ENCODE results near the gene LSAMP. TPM values are rescaled to one million over a fixed set of nuclear protein-coding genes. Genes with fewer than 3 reads are reported as not detected.

The LSAMP gene
- total and polyA plus RNA-seq, 2 experiments from 2014 or later, result 2.0 to 2.9 TPM

DNA sequence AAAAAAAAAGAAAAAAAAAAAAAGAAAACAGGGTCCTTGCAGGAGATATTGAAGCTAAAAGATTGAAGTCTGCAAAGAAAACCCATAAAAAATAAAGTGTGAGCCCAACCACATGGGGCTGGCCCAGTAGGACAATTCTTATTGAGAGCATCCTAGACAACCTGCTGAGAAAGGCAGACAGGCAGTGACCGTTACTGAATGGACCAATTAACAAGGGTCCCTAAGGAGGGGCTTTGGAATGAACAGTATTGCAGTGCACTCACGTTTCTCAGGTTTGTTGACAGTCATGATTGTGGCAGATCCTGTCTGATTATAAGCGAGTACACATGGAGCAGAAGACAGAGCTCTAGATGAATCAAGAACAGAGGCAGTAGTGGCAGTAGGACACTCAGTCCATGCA, 168.6 kb downstream of the LSAMP start:
- Histone ChIP-seq H3K9me2 (ENCODE audit: insufficient read depth) (no peaks in the 10 kb centered on the region), H3K4me1 (ENCODE audit: insufficient read depth) (peaks cover 4% of the 10 kb centered on the region; the same call in 1 of the 2 replicates), H3K27me3 (ENCODE audit: insufficient read depth) (no peaks in the 10 kb centered on the region), H3K79me2 (replicated peaks; ENCODE audit: insufficient read depth) (no peaks in the 10 kb centered on the region), H4K20me1 (replicated peaks; ENCODE audit: insufficient read depth) (no peaks in the 10 kb centered on the region), H3K4me3 (no peak overlapping the region), H3K27ac (ENCODE audit: low read depth) (no peak overlapping the region), H2AFZ (no peak overlapping the region), H3K4me2 (no peak overlapping the region), H3K36me3 (ENCODE audit: insufficient read depth) (no peaks in the 10 kb centered on the region), H3F3A (replicated peaks; ENCODE audit: low read depth) (no peaks in the 10 kb centered on the region)
- ATAC-seq (peak; percentile 84), DNase-seq (ENCODE audit: low spot score) (peak; percentile 26)
- no peak overlapping the region for H3K27ac Mint-ChIP-seq
- no peaks in the 10 kb centered on the region for H3K36me3 Mint-ChIP-seq (ENCODE audit: low read depth)
- no peak for TF ChIP-seq STAT1 (IDR thresholded peaks at IDR 0.05; ENCODE audit: unreplicated experiment)
- TF ChIP-seq ETS1 (IDR thresholded peaks at IDR 0.05), result no peak
- no peak for TF ChIP-seq CREB1 (CRISPR knock-in tag; IDR thresholded peaks at IDR 0.05; ENCODE audit: low read depth)
- peaks cover 17% of the 10 kb centered on the region; the same call in 2 of the 3 replicates for H3K4me1 Mint-ChIP-seq
- no peak overlapping the region for H3K4me3 Mint-ChIP-seq
- no peaks in the 10 kb centered on the region for H3K27me3 Mint-ChIP-seq (ENCODE audit: insufficient read depth, low read depth, poor library complexity)
- no peaks in the 10 kb centered on the region for H3K9me3 Mint-ChIP-seq

- ATAC-seq, result no peak
- DNase-seq (ENCODE audit: low spot score), result no peak
- peaks cover 4% of the 10 kb centered on the region for H3K27me3 Mint-ChIP-seq (ENCODE audit: insufficient read depth, low read depth, poor library complexity)
- no peak for TF ChIP-seq ZNF114 (CRISPR knock-in tag; IDR thresholded peaks at IDR 0.05)
- TF ChIP-seq STAT1 (IDR thresholded peaks at IDR 0.05; ENCODE audit: unreplicated experiment), result no peak
- TF ChIP-seq, protein P1, sequence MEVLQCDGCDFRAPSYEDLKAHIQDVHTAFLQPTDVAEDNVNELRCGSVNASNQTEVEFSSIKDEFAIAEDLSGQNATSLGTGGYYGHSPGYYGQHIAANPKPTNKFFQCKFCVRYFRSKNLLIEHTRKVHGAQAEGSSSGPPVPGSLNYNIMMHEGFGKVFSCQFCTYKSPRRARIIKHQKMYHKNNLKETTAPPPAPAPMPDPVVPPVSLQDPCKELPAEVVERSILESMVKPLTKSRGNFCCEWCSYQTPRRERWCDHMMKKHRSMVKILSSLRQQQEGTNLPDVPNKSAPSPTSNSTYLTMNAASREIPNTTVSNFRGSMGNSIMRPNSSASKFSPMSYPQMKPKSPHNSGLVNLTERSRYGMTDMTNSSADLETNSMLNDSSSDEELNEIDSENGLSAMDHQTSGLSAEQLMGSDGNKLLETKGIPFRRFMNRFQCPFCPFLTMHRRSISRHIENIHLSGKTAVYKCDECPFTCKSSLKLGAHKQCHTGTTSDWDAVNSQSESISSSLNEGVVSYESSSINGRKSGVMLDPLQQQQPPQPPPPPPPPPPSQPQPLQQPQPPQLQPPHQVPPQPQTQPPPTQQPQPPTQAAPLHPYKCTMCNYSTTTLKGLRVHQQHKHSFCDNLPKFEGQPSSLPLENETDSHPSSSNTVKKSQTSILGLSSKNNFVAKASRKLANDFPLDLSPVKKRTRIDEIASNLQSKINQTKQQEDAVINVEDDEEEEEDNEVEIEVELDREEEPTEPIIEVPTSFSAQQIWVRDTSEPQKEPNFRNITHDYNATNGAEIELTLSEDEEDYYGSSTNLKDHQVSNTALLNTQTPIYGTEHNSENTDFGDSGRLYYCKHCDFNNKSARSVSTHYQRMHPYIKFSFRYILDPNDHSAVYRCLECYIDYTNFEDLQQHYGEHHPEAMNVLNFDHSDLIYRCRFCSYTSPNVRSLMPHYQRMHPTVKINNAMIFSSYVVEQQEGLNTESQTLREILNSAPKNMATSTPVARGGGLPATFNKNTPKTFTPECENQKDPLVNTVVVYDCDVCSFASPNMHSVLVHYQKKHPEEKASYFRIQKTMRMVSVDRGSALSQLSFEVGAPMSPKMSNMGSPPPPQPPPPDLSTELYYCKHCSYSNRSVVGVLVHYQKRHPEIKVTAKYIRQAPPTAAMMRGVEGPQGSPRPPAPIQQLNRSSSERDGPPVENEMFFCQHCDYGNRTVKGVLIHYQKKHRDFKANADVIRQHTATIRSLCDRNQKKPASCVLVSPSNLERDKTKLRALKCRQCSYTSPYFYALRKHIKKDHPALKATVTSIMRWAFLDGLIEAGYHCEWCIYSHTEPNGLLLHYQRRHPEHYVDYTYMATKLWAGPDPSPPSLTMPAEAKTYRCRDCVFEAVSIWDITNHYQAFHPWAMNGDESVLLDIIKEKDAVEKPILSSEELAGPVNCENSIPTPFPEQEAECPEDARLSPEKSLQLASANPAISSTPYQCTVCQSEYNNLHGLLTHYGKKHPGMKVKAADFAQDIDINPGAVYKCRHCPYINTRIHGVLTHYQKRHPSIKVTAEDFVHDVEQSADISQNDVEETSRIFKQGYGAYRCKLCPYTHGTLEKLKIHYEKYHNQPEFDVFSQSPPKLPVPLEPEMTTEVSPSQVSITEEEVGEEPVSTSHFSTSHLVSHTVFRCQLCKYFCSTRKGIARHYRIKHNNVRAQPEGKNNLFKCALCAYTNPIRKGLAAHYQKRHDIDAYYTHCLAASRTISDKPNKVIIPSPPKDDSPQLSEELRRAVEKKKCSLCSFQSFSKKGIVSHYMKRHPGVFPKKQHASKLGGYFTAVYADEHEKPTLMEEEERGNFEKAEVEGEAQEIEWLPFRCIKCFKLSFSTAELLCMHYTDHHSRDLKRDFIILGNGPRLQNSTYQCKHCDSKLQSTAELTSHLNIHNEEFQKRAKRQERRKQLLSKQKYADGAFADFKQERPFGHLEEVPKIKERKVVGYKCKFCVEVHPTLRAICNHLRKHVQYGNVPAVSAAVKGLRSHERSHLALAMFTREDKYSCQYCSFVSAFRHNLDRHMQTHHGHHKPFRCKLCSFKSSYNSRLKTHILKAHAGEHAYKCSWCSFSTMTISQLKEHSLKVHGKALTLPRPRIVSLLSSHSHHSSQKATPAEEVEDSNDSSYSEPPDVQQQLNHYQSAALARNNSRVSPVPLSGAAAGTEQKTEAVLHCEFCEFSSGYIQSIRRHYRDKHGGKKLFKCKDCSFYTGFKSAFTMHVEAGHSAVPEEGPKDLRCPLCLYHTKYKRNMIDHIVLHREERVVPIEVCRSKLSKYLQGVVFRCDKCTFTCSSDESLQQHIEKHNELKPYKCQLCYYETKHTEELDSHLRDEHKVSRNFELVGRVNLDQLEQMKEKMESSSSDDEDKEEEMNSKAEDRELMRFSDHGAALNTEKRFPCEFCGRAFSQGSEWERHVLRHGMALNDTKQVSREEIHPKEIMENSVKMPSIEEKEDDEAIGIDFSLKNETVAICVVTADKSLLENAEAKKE (CRISPR knock-in tag; IDR thresholded peaks at IDR 0.05), result no peak
- no peak for TF ChIP-seq ETS1 (IDR thresholded peaks at IDR 0.05)
- no peak for TF ChIP-seq POLR2AphosphoS5 (IDR thresholded peaks at IDR 0.05; ENCODE audit: low read depth)
- no peak for TF ChIP-seq EZH2phosphoT487 (IDR thresholded peaks at IDR 0.05; ENCODE audit: unreplicated experiment)
- TF ChIP-seq NANOG (IDR thresholded peaks at IDR 0.05; ENCODE audit: borderline replicate concordance), result no peak
- TF ChIP-seq CTCF (conservative IDR thresholded peaks at IDR 0.05; ENCODE audit: low read depth in 2 of 2), result no peak
- TF ChIP-seq JUNB (IDR thresholded peaks at IDR 0.05; ENCODE audit: unreplicated experiment), result no peak
- no peak for TF ChIP-seq CREB1 (CRISPR knock-in tag; IDR thresholded peaks at IDR 0.05; ENCODE audit: low read depth)
These were observed 175.2 kb downstream of the LSAMP start for GRCh38 chr3:116270056-116270455.

More at GRCh38 chr3:116270056-116270455, 175.2 kb downstream of the LSAMP start:
- H4K20me1 ChIP-seq (replicated peaks; ENCODE audit: insufficient read depth), result no peaks in the 10 kb centered on the region
- H3K4me2 ChIP-seq, result no peak overlapping the region
- no peaks in the 10 kb centered on the region for H3K36me3 Mint-ChIP-seq (ENCODE audit: low read depth)
- no peaks in the 10 kb centered on the region for H3F3A ChIP-seq (replicated peaks; ENCODE audit: low read depth)
- H3K79me2 ChIP-seq (replicated peaks; ENCODE audit: insufficient read depth), result no peaks in the 10 kb centered on the region
- H3K9me2 ChIP-seq (ENCODE audit: insufficient read depth), result no peaks in the 10 kb centered on the region
- H3K9me3 Mint-ChIP-seq, result no peaks in the 10 kb centered on the region
- H3K27me3 ChIP-seq (ENCODE audit: insufficient read depth), result no peaks in the 10 kb centered on the region
- H2AFZ ChIP-seq, result no peak overlapping the region
- H3K4me1 Mint-ChIP-seq, result peaks cover 7% of the 10 kb centered on the region; the same call in 2 of the 3 replicates
- no peaks in the 10 kb centered on the region for H3K4me1 ChIP-seq (ENCODE audit: insufficient read depth)
- H3K27ac Mint-ChIP-seq, result no peak overlapping the region
- no peak overlapping the region for H3K4me3 Mint-ChIP-seq
- H3K36me3 ChIP-seq (ENCODE audit: insufficient read depth), result no peaks in the 10 kb centered on the region
- H3K4me3 ChIP-seq, result no peak overlapping the region
- H3K27ac ChIP-seq (ENCODE audit: low read depth), result no peak overlapping the region
